ENCODE data around the gene FITM2. TPM values are rescaled to one million over a fixed set of nuclear protein-coding genes. Genes with fewer than 3 reads are reported as not detected.

The FITM2 gene
- polyA plus RNA-seq, 1 of the 3 experiments (the other 2 are of a cell fraction), result 3.6 TPM

- H3K4me1 ChIP-seq (ENCODE audit: control insufficient read depth in 1 of 2, insufficient read depth in 2 of 2, low read depth in 1 of 2, low read length in 1 of 2), result no peaks in the 10 kb centered on the region
- no peak overlapping the region for H3K4me3 ChIP-seq (ENCODE audit: low read depth in 2 of 2, low read length in 1 of 2)
- DNase-seq, result no peak
- no peaks in the 10 kb centered on the region for H3K36me3 ChIP-seq (replicated peaks in 1 of 2; ENCODE audit: control insufficient read depth in 1 of 2, insufficient read depth in 2 of 2, low read length in 1 of 2)
- no peaks in the 10 kb centered on the region for H3K9me3 ChIP-seq
- ChIA-PET CTCF (interaction anchor here (0.9 to 1.6 kb wide), 2 partner anchors 8 to 24 kb away, joined by 3 read pairs; partner anchors contain the start of gene FITM2), POLR2A (no interaction called here)
- 46% methylated on average over 5 of the region's 5 CpGs for WGBS (ENCODE audit: low lambda C conversion rate)
- no peak overlapping the region for H3K27ac ChIP-seq (ENCODE audit: low read depth in 2 of 2, low read length in 1 of 2)
- no peaks in the 10 kb centered on the region for H3K9me2 ChIP-seq
- no peak overlapping the region for H3K4me2 ChIP-seq
- no peaks in the 10 kb centered on the region for H3K27me3 ChIP-seq (ENCODE audit: insufficient read depth)
- no peaks in the 10 kb centered on the region for H3K79me2 ChIP-seq (ENCODE audit: insufficient read depth)
- TF ChIP-seq USF1 (IDR thresholded peaks at IDR 0.05; ENCODE audit: borderline replicate concordance, low read depth), result no peak
- TF ChIP-seq ELF1 (IDR thresholded peaks at IDR 0.05), result no peak
- no peak for TF ChIP-seq EZH2phosphoT487 (IDR thresholded peaks at IDR 0.05; ENCODE audit: borderline replicate concordance, low read depth)
- TF ChIP-seq FOXM1 (IDR thresholded peaks at IDR 0.05; ENCODE audit: low read depth), result no peak
- no peak overlapping the region for H3K9ac ChIP-seq
- no peaks in the 10 kb centered on the region for H4K20me1 ChIP-seq (ENCODE audit: insufficient read depth)
- no peaks in the 10 kb centered on the region for H3F3A ChIP-seq (replicated peaks; ENCODE audit: insufficient read depth)
- H2AFZ ChIP-seq (ENCODE audit: low read depth), result no peak overlapping the region
These were observed 23.5 kb downstream of the FITM2 start for GRCh38 chr20:44287272-44288097.

GRCh38 chr20:44284032-44284431 is 27.0 kb downstream of the FITM2 start:
- Histone ChIP-seq H2AFZ (ENCODE audit: low read depth) (no peak overlapping the region), H3K4me3 (ENCODE audit: low read depth in 2 of 2, low read length in 1 of 2) (no peak overlapping the region), H3K36me3 (replicated peaks in 1 of 2; ENCODE audit: control insufficient read depth in 1 of 2, insufficient read depth in 2 of 2, low read length in 1 of 2) (no peaks in the 10 kb centered on the region), H3K27me3 (ENCODE audit: insufficient read depth) (no peaks in the 10 kb centered on the region), H3K9me3 (no peaks in the 10 kb centered on the region), H3K4me2 (no peak overlapping the region), H4K20me1 (ENCODE audit: insufficient read depth) (no peaks in the 10 kb centered on the region), H3K9ac (no peak overlapping the region), H3K27ac (ENCODE audit: low read depth in 2 of 2, low read length in 1 of 2) (no peak overlapping the region), H3K9me2 (no peaks in the 10 kb centered on the region), H3F3A (replicated peaks; ENCODE audit: insufficient read depth) (no peaks in the 10 kb centered on the region), H3K79me2 (ENCODE audit: insufficient read depth) (no peaks in the 10 kb centered on the region), H3K4me1 (ENCODE audit: control insufficient read depth in 1 of 2, insufficient read depth in 2 of 2, low read depth in 1 of 2, low read length in 1 of 2) (no peaks in the 10 kb centered on the region)
- ChIA-PET POLR2A (no interaction called here), CTCF (interaction anchor here (1.1 kb wide), 1 partner anchor 167 kb away, joined by 4 read pairs; no protein-coding TSS in a partner anchor)
- no peak for DNase-seq
- TF ChIP-seq USF1 (IDR thresholded peaks at IDR 0.05; ENCODE audit: borderline replicate concordance, low read depth) (no peak), RXRA (IDR thresholded peaks at IDR 0.05; ENCODE audit: borderline replicate concordance, low read depth) (no peak), MXI1 (IDR thresholded peaks at IDR 0.05; ENCODE audit: low read depth, low read length) (no peak), TAF1 (IDR thresholded peaks at IDR 0.05; ENCODE audit: borderline replicate concordance, low read depth, low read length) (no peak), RCOR1 (IDR thresholded peaks at IDR 0.05; ENCODE audit: low read length) (no peak), TEAD4 (IDR thresholded peaks at IDR 0.05; ENCODE audit: borderline replicate concordance, insufficient read depth) (no peak), GABPA (IDR thresholded peaks at IDR 0.05; ENCODE audit: low read depth) (no peak), TCF12 (IDR thresholded peaks at IDR 0.05) (no peak), FOXM1 (IDR thresholded peaks at IDR 0.05; ENCODE audit: low read depth) (no peak), FOXJ3 (CRISPR knock-in tag; IDR thresholded peaks at IDR 0.05) (no peak), POLR2AphosphoS5 (IDR thresholded peaks at IDR 0.05; ENCODE audit: low read depth, low read length) (no peak), PBX3 (IDR thresholded peaks at IDR 0.05) (no peak)
- TF ChIP-seq, protein P1, sequence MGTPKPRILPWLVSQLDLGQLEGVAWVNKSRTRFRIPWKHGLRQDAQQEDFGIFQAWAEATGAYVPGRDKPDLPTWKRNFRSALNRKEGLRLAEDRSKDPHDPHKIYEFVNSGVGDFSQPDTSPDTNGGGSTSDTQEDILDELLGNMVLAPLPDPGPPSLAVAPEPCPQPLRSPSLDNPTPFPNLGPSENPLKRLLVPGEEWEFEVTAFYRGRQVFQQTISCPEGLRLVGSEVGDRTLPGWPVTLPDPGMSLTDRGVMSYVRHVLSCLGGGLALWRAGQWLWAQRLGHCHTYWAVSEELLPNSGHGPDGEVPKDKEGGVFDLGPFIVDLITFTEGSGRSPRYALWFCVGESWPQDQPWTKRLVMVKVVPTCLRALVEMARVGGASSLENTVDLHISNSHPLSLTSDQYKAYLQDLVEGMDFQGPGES (IDR thresholded peaks at IDR 0.05; ENCODE audit: low read depth, low read length), result no peak
- WGBS (ENCODE audit: low lambda C conversion rate), result 75% methylated on average over 1 of the region's 1 CpG
